Heart right ventricle (tissue), 16 donors: ENCODE measurements around the gene TRAP1. TPM values are rescaled to one million over a fixed set of nuclear protein-coding genes. Genes with fewer than 3 reads are reported as not detected.

ENCODE experiments used
- ATAC-seq, 8 donors: fragments of 200-7000 bp; cut with Tn5 transposase; one replicate each; pipeline ENCODE4 v1.9.1; 2020; ENCODE audit warnings: mild to moderate bottlenecking in 8 of 8, moderate library complexity in 8 of 8, moderate number of reproducible peaks in 1 of 8
- DNase-seq, 2 donors: peaks; one replicate each; pipeline ENCODE4 v3.0.0-alpha.2; 2020
- H3K27ac ChIP-seq, 10 donors: fragments of 200-600 bp; sonication (generic) in 2 of 10; one replicate each; pipeline versions ENCODE4 v1.5.0 to v1.8.0; 2020 to 2022; ENCODE audit warnings: mild to moderate bottlenecking in 3 of 10
- H3K27me3 ChIP-seq, 7 donors: fragments of 200-600 bp; one replicate each; pipeline ENCODE4 v1.8.0; 2021 to 2022; ENCODE audit warnings: mild to moderate bottlenecking in 2 of 7
- H3K36me3 ChIP-seq, 9 donors: fragments of 200-600 bp; sonication (generic) in 1 of 9; one replicate each; pipeline versions ENCODE4 v1.5.0 to v1.8.0; 2020 to 2022; ENCODE audit warnings: mild to moderate bottlenecking in 2 of 9
- H3K4me1 ChIP-seq, 9 donors: fragments of 200-600 bp; sonication (generic) in 1 of 9; one replicate each; pipeline versions ENCODE4 v1.5.0 to v1.8.0; 2020 to 2022; ENCODE audit warnings: mild to moderate bottlenecking in 4 of 9
- H3K4me3 ChIP-seq, 10 donors: fragments of 200-600 bp; sonication (generic) in 2 of 10; one replicate each; pipeline versions ENCODE4 v1.5.0 to v1.8.0; 2020 to 2022; ENCODE audit warnings: mild to moderate bottlenecking in 7 of 10, moderate library complexity in 2 of 10
- H3K9me3 ChIP-seq, 11 donors: fragments of 200-600 bp in 10 of 11; sonication (generic) in 2 of 11; one replicate each; pipeline versions ENCODE4 v1.5.0 to v1.8.0; 2013 to 2022; ENCODE audit warnings: mild to moderate bottlenecking in 2 of 11, control low read depth in 1 of 11, moderate library complexity in 1 of 11
- WGBS, 2 donors: extraction: QIAGEN DNeasy Blood & Tissue Kit; methylation state at CpG; one replicate each; pipeline ENCODE4 v1.1.7; 2013; ENCODE audit warnings: inconsistent platforms in 1 of 2; 5-methylcytosine and 5-hydroxymethylcytosine counted together
- intact Hi-C, 10 donors: fragments of 100-400 bp; cut with DNase I; formaldehyde crosslinking; loops; one replicate each; pipeline versions ENCODE4 v1.11.1 to v1.14.2; 2022
- polyA plus RNA-seq, 2 donors: library from polyadenylated mRNA; stranded (reverse); fragments of 200-250 nt; gene quantifications; one replicate each; pipeline ENCODE4 v1.2.3, GENCODE V29; 2013
- total RNA-seq, 10 donors: library from RNA; stranded (reverse); fragmentation: NEBNext Ultra II Directional in 3 of 10; extraction: Animal tissue kit (Norgen Biotek cat#: 25700) in 3 of 10; gene quantifications; one replicate each; pipeline versions ENCODE4 v1.2.1 to v1.2.4, GENCODE V29; 2021 to 2023
- TF ChIP-seq, protein P1 (sequence below), 9 donors: fragments of 200-600 bp; sonication (generic) in 2 of 9; IDR thresholded peaks; one replicate each; pipeline versions ENCODE4 v1.5.0 to v1.8.0; 2021 to 2022; ENCODE audit warnings: antibody characterized with exemption in 9 of 9, mild to moderate bottlenecking in 5 of 9, moderate library complexity in 1 of 9
- donor health status: Arrhythmogenic right ventricular cardiomyopathy.
- donor health status: ischemic (EF 13 %, LVEDD 7.1; RV severe dilation, severe dysfunction).
- donor health status: healthy with polysubstance abuse.
- donor health status: DM: no; HTN: yes; CAD: no.
- donor health status: DM: no; HTN: no; CAD: no.
- donor health status: ischemic (EF 25% LVEDD 6.9; RV normal size, moderate dysfunction).
- donor health status: ischemic (EF 25% LVEDD 5.7; RV mildly dilated, moderate dysfunction).
- donor health status: healthy.
- donor health status: DM: yes; HTN: yes; CAD: no.
- donor health status: Ischemic cardiomyopathy.
- donor health status: ischemic (EF 35%, LVEDD 5.7; RV mildly dilated, moderate dysfunction).
- donor health status: nonischemic (EF 11% LVEDD 7.7; RV severe dilation, severe dysfunction).
- donor health status: DM: yes; HTN: yes; CAD: no.
- donor health status: PGD.
- donor health status: ischemic (EF 29% LVEDD 5.4; RV normal size, mild dysfunction).
- donor health status: nonischemic (EF 23%, LVEDD 6.1; RV moderate dilation, normal function).

TRAP1 gene
- total and polyA plus RNA-seq, 12 donors: 57.3 to 148 (median 120) TPM

DNA sequence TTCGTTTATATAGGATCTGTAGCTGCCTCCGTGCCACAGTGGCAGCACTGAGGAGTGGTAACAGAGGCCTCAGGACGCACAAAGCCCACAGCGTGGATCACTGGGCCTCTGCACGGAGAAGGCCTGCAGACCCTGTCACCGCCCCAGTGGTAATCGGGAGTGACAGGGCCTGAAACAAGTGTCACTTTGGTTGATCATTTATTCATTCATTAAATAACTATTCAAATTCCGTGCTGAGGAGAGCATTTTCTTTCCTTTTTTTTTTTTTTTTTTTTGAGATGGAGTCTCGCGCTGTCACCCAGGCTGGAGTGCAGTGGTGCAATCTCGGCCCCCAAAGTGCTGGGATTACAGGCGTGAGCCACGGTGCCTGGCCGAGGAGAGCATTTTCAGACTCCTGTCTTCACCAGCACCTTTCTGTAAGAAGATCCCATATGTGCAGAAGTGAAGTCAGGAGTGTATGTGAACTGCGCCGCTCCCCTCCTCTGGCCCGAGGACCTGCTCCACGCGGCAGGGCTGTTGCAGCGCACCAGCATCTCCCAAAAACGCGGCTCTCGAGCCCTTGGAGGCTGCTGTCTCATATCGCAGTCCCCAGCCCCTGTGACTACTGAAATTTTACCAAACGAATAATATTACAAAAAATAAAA, 44.9 kb upstream of the TRAP1 start:
- Histone ChIP-seq H3K27ac (no peak overlapping the region), H3K36me3 (peaks cover 4 to 100% (median 43%) of the 10 kb centered on the region in 9 donors), H3K9me3 (no peaks in the 10 kb centered on the region), H3K27me3 (no peaks in the 10 kb centered on the region), H3K4me3 (no peak overlapping the region), H3K4me1 (peaks cover 0 to under 1% (median 0%) of the 10 kb centered on the region in 9 donors)
- ATAC-seq (peak in 1 of 8 donors; percentile 29), DNase-seq (no peak)
- intact Hi-C loops: no loop called here
- WGBS, 2 donors: 90 to 92% methylated on average over 25 of the region's 25 CpGs
- TF ChIP-seq, protein P1, sequence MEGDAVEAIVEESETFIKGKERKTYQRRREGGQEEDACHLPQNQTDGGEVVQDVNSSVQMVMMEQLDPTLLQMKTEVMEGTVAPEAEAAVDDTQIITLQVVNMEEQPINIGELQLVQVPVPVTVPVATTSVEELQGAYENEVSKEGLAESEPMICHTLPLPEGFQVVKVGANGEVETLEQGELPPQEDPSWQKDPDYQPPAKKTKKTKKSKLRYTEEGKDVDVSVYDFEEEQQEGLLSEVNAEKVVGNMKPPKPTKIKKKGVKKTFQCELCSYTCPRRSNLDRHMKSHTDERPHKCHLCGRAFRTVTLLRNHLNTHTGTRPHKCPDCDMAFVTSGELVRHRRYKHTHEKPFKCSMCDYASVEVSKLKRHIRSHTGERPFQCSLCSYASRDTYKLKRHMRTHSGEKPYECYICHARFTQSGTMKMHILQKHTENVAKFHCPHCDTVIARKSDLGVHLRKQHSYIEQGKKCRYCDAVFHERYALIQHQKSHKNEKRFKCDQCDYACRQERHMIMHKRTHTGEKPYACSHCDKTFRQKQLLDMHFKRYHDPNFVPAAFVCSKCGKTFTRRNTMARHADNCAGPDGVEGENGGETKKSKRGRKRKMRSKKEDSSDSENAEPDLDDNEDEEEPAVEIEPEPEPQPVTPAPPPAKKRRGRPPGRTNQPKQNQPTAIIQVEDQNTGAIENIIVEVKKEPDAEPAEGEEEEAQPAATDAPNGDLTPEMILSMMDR (IDR thresholded peaks at IDR 0.05): no peak

DNA sequence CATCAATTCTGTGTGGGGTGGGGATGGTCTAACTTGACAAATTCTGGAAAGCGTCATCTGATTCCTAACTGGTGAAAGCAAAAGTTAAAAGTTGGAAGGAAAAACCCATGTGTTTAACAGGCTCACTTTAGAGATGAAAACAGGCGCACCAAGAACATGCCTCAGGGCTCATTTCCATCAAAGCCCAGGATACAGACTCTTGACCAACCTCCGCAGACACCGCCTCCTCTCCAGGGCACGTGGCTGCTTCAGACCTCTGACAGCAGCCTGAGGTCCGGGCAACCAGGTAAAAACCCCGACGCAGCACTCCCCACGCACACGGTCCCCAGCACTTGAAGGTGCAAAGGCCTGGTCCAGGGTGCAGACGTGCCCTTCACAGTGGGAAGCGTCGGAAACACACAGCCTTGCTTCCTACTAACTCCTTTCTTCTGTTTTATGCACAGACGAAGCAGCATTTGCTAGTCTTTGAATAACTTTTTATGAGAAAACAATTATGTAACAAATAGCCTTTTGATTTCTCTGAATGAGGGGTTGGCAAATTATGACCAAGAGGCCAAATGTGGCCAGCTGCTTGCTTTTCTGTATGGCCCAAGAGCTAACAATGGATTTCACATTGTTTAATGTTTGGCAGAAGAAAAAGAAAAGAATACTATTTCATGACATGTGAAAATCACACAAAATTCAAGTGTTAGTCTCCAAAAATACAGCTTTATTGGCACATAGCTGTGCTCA, 44.2 kb upstream of the TRAP1 start:
- TF ChIP-seq, protein P1 (IDR thresholded peaks at IDR 0.05): no peak
- Histone ChIP-seq H3K9me3 (no peaks in the 10 kb centered on the region), H3K36me3 (peaks cover 0 to 100% (median 40%) of the 10 kb centered on the region in 9 donors), H3K4me1 (no peaks in the 10 kb centered on the region), H3K27ac (no peak overlapping the region), H3K4me3 (no peak overlapping the region), H3K27me3 (no peaks in the 10 kb centered on the region)
- ATAC-seq: no peak
- 86 to 88% methylated on average over 14 of the region's 14 CpGs for WGBS, 2 donors
- intact Hi-C loops: no loop called here
- no peak for DNase-seq

DNA sequence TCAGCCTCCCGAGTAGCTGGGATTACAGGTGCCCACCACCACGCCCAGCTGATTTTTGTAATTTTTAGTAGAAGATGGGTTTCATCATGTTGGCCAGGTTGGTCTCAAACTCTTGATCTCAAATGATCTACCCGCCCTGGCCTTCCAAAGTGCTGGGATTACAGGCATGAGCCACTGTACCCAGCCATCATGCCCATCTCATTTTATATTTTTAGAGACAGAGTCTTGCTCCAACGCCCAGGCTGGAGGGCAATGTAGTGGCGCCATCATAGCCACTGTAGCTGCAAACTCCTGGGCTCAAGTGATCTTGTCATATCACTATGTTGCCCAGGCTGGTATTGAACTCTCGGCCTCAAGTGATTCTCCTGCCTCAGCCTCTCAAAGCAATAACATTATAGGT, 43.2 kb upstream of the TRAP1 start:
- no peak overlapping the region for H3K27ac ChIP-seq
- no peaks in the 10 kb centered on the region for H3K27me3 ChIP-seq
- H3K4me3 ChIP-seq: no peak overlapping the region
- TF ChIP-seq, protein P1 (IDR thresholded peaks at IDR 0.05): no peak
- WGBS, 2 donors: 95 to 96% methylated on average over 6 of the region's 6 CpGs
- H3K4me1 ChIP-seq: no peaks in the 10 kb centered on the region
- no peak for ATAC-seq
- H3K9me3 ChIP-seq: no peaks in the 10 kb centered on the region
- DNase-seq: no peak
- intact Hi-C loops: no loop called here
- H3K36me3 ChIP-seq: peaks cover 0 to 100% (median 45%) of the 10 kb centered on the region in 9 donors

DNA sequence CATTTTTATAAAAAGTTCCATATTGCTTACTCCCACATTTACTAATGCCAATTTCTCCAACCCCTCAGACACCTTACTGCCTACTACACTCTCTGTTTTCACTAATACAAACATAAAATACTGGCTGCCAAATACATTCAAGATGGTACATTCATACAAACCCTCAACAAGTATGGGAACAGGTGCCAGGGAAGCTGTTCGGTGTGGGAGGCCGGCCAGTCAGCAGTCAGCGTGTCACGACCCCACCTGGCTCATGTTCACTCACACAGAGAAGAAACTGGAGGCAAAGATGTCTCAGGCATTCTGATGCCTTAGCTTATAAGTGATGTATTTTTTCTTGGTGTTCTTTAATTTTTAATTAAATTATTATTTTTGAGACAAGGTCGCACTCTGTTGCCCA, 42.4 kb upstream of the TRAP1 start:
- Histone ChIP-seq H3K4me1 (peaks cover 0 to 2% (median 0%) of the 10 kb centered on the region in 9 donors), H3K9me3 (no peaks in the 10 kb centered on the region), H3K36me3 (peaks cover 0 to 100% (median 40%) of the 10 kb centered on the region in 9 donors), H3K4me3 (no peak overlapping the region), H3K27ac (no peak overlapping the region), H3K27me3 (no peaks in the 10 kb centered on the region)
- WGBS, 2 donors: 72% methylated on average over 5 of the region's 5 CpGs
- ATAC-seq: no peak
- intact Hi-C loops: no loop called here
- TF ChIP-seq, protein P1 (IDR thresholded peaks at IDR 0.05): no peak
- no peak for DNase-seq
